Osteoblast (primary cell): Measurements from ENCODE around the gene ISOC1. TPM values are rescaled to one million over a fixed set of nuclear protein-coding genes. Genes with fewer than 3 reads are reported as not detected.

Experiments
- DNase-seq: peaks from one replicate; pipeline ENCODE4 v3.0.0; 2011; ENCODE audit warnings: low spot score, mixed read lengths; ENCODE audit not compliant: insufficient read length; ENCODE audit errors: missing footprints
- H2AFZ ChIP-seq: 2 replicates; pipeline ENCODE4 v1.6.0; 2011; ENCODE audit warnings: mild to moderate bottlenecking, low read length
- H3K27ac ChIP-seq: 2 replicates; pipeline ENCODE4 v1.5.1; 2011; ENCODE audit warnings: mild to moderate bottlenecking, low read depth, low read length, moderate library complexity
- H3K27me3 ChIP-seq: 2 replicates; pipeline ENCODE4 v1.6.0; 2012; ENCODE audit warnings: mild to moderate bottlenecking, control low read depth, inconsistent platforms, low read length, moderate library complexity; ENCODE audit not compliant: insufficient read depth
- H3K36me3 ChIP-seq: 2 replicates; pipeline ENCODE4 v1.5.1; 2011; ENCODE audit warnings: mild to moderate bottlenecking, low read length, control low read depth, moderate library complexity; ENCODE audit not compliant: insufficient read depth
- H3K4me1 ChIP-seq: 2 replicates; pipeline ENCODE4 v1.5.1; 2011; ENCODE audit warnings: mild to moderate bottlenecking, low read length, control low read depth, moderate library complexity; ENCODE audit not compliant: insufficient read depth
- H3K4me2 ChIP-seq: 2 replicates; pipeline ENCODE4 v1.6.0; 2011; ENCODE audit warnings: mild to moderate bottlenecking, low read length; ENCODE audit not compliant: insufficient read depth
- H3K4me3 ChIP-seq: fragments of 200-600 bp; sonication (generic); 3 replicates; pipeline ENCODE4 v1.5.1; 2012; ENCODE audit warnings: mild to moderate bottlenecking, low read length, inconsistent platforms; ENCODE audit not compliant: insufficient read depth
- H3K79me2 ChIP-seq: 2 replicates; pipeline ENCODE4 v1.6.0; 2012; ENCODE audit warnings: mild to moderate bottlenecking, low read length, control low read depth, inconsistent platforms; ENCODE audit not compliant: insufficient read depth
- H3K9me3 ChIP-seq: 2 replicates; pipeline ENCODE4 v1.5.1; 2011; ENCODE audit warnings: low read depth, low read length, control low read depth
- H4K20me1 ChIP-seq: 2 replicates; pipeline ENCODE4 v1.6.0; 2012; ENCODE audit warnings: mild to moderate bottlenecking, low read length, control low read depth; ENCODE audit not compliant: insufficient read depth
- total RNA-seq: library from RNA; depleted of rRNA; stranded (reverse); fragments of >200 nt; gene quantifications from 2 replicates; pipeline ENCODE4 v1.2.3, GENCODE V29; 2012
- TF ChIP-seq, protein P1 (sequence below): IDR thresholded peaks from 2 replicates; pipeline ENCODE4 v1.5.1; 2011; ENCODE audit warnings: mild to moderate bottlenecking, low read depth, low read length, moderate library complexity; ENCODE audit errors: extremely low read depth

Gene ISOC1
- total RNA-seq, 1 donor = 9.8 TPM

GRCh38 chr5:129116797-129117196 lies 22.2 kb downstream of the ISOC1 start:
- no peak overlapping the region for H3K4me3 ChIP-seq
- no peak overlapping the region for H3K27ac ChIP-seq
- H3K36me3 ChIP-seq = no peaks in the 10 kb centered on the region
- no peaks in the 10 kb centered on the region for H4K20me1 ChIP-seq
- H3K79me2 ChIP-seq = no peaks in the 10 kb centered on the region
- H3K4me2 ChIP-seq = no peak overlapping the region
- no peaks in the 10 kb centered on the region for H3K4me1 ChIP-seq
- H3K9me3 ChIP-seq = no peaks in the 10 kb centered on the region
- TF ChIP-seq, protein P1, sequence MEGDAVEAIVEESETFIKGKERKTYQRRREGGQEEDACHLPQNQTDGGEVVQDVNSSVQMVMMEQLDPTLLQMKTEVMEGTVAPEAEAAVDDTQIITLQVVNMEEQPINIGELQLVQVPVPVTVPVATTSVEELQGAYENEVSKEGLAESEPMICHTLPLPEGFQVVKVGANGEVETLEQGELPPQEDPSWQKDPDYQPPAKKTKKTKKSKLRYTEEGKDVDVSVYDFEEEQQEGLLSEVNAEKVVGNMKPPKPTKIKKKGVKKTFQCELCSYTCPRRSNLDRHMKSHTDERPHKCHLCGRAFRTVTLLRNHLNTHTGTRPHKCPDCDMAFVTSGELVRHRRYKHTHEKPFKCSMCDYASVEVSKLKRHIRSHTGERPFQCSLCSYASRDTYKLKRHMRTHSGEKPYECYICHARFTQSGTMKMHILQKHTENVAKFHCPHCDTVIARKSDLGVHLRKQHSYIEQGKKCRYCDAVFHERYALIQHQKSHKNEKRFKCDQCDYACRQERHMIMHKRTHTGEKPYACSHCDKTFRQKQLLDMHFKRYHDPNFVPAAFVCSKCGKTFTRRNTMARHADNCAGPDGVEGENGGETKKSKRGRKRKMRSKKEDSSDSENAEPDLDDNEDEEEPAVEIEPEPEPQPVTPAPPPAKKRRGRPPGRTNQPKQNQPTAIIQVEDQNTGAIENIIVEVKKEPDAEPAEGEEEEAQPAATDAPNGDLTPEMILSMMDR = no peak
- DNase-seq = no peak
- H3K27me3 ChIP-seq = no peaks in the 10 kb centered on the region
- H2AFZ ChIP-seq = no peak overlapping the region

- Histone ChIP-seq H3K9me3 (no peaks in the 10 kb centered on the region), H2AFZ (no peak overlapping the region), H3K4me3 (no peak overlapping the region), H3K79me2 (no peaks in the 10 kb centered on the region), H4K20me1 (no peaks in the 10 kb centered on the region), H3K36me3 (no peaks in the 10 kb centered on the region), H3K4me2 (no peak overlapping the region), H3K27ac (no peak overlapping the region), H3K4me1 (no peaks in the 10 kb centered on the region), H3K27me3 (no peaks in the 10 kb centered on the region)
- DNase-seq = no peak
- TF ChIP-seq, protein P1 = no peak
Observed at GRCh38 chr5:129118405-129118804, 23.9 kb downstream of the ISOC1 start.

DNA sequence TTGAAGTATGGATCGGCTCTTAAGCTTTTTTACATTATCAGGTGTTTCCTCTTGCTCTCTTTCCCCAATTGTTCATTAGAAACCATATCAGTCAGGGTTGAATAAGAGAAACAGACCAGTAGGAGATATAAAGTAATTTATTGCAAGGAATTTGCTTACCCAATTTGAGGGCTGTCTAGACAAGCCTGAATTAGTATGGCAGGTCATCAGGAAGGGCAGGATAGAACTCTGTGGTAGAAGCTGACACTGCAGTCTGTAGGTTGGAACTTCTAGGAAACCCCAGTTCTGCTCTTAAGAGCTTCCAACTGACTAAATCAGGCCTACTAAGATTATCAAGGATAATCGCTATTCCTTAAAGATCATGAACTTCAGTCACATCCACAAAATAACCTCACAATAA lies 24.3 kb downstream of the ISOC1 start:
- Histone ChIP-seq H4K20me1 (no peaks in the 10 kb centered on the region), H3K27me3 (no peaks in the 10 kb centered on the region), H3K4me1 (no peaks in the 10 kb centered on the region), H3K9me3 (no peaks in the 10 kb centered on the region), H3K27ac (no peak overlapping the region), H3K4me3 (no peak overlapping the region), H3K4me2 (no peak overlapping the region), H3K79me2 (no peaks in the 10 kb centered on the region), H3K36me3 (no peaks in the 10 kb centered on the region), H2AFZ (no peak overlapping the region)
- TF ChIP-seq, protein P1 = no peak
- no peak for DNase-seq

DNA sequence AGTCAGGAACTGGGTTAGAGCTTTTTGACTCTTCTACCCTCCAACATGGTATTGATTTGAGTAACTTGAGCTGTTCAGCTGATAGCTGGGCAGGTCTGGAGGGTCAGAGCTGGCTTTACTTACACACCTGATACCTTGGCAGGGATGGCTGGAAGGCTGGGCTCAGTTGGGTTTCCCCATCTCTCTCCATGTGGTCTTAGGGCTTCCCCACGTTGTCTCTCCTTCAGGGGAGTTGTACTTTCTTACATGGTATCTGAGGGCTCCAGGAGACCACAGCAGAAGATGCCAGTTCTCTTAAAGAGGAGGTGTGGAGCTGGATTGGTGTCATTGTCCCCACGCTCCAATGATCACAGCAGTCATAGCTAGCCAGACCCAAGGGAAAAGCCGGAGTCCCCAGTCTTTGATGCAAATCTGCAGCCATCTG lies 25.6 kb downstream of the ISOC1 start:
- Histone ChIP-seq H3K9me3 (no peaks in the 10 kb centered on the region), H3K27ac (no peak overlapping the region), H2AFZ (no peak overlapping the region), H3K79me2 (no peaks in the 10 kb centered on the region), H4K20me1 (no peaks in the 10 kb centered on the region), H3K4me1 (no peaks in the 10 kb centered on the region), H3K4me2 (no peak overlapping the region), H3K4me3 (no peak overlapping the region), H3K36me3 (no peaks in the 10 kb centered on the region), H3K27me3 (no peaks in the 10 kb centered on the region)
- TF ChIP-seq, protein P1 = no peak
- no peak for DNase-seq
